Lung (tissue), 12 donors: Measurements from ENCODE around the gene MPV17L2. TPM values are rescaled to one million over a fixed set of nuclear protein-coding genes. Genes with fewer than 3 reads are reported as not detected.
A peak's percentile ranks its signal among the peaks of the same experiment; 100 is the strongest.

ENCODE experiments used
- ATAC-seq: fragments of 200-7000 bp; cut with Tn5 transposase; one replicate; pipeline ENCODE4 v1.9.1; 2020; ENCODE audit warnings: moderate number of reproducible peaks; ENCODE audit not compliant: insufficient read depth, low FRiP score
- DNase-seq, 3 donors: peaks; one replicate each; pipeline ENCODE4 v3.0.0-alpha.2; 2013 to 2017
- H3K27ac ChIP-seq, 2 donors: one replicate each; pipeline ENCODE4 v1.5.1; 2013; ENCODE audit warnings: mild to moderate bottlenecking in 2 of 2, moderate library complexity in 2 of 2, control low read depth in 1 of 2, inconsistent platforms in 1 of 2, low read depth in 1 of 2, low read length in 1 of 2
- H3K27me3 ChIP-seq, 3 donors: one replicate each; pipeline ENCODE4 v1.5.1; 2013; ENCODE audit warnings: low read length in 2 of 3; ENCODE audit not compliant: control insufficient read depth in 3 of 3, insufficient read depth in 3 of 3
- H3K36me3 ChIP-seq, 4 donors: one replicate each; pipeline ENCODE4 v1.5.1; 2013; ENCODE audit warnings: low read length in 4 of 4, mild to moderate bottlenecking in 1 of 4, moderate library complexity in 1 of 4; ENCODE audit not compliant: control insufficient read depth in 4 of 4, insufficient read depth in 4 of 4
- H3K4me1 ChIP-seq, 5 donors: one replicate each; pipeline ENCODE4 v1.5.1; 2013; ENCODE audit warnings: low read length in 5 of 5, mild to moderate bottlenecking in 2 of 5, moderate library complexity in 1 of 5; ENCODE audit not compliant: control insufficient read depth in 5 of 5, insufficient read depth in 5 of 5
- H3K4me3 ChIP-seq: one replicate; pipeline ENCODE4 v1.5.1; 2013; ENCODE audit warnings: mild to moderate bottlenecking, control low read depth, moderate library complexity
- H3K9ac ChIP-seq, 2 donors: one replicate each; pipeline ENCODE4 v1.5.1; 2013; ENCODE audit warnings: low read length in 2 of 2, control low read depth in 1 of 2; ENCODE audit not compliant: insufficient read depth in 1 of 2
- H3K9me3 ChIP-seq, 4 donors: one replicate each; pipeline ENCODE4 v1.5.1; 2013; ENCODE audit warnings: low read length in 3 of 4, mild to moderate bottlenecking in 1 of 4, moderate library complexity in 1 of 4; ENCODE audit not compliant: control insufficient read depth in 4 of 4, insufficient read depth in 3 of 4
- WGBS, 2 donors: extraction: QIAGEN DNeasy Blood & Tissue Kit; methylation state at CpG; one replicate each; pipeline ENCODE4 v1.1.7; 2013; 5-methylcytosine and 5-hydroxymethylcytosine counted together
- polyA plus RNA-seq, 2 donors: library from polyadenylated mRNA; stranded (reverse); fragments of 200-250 nt; gene quantifications; one replicate each; pipeline ENCODE4 v1.2.1, GENCODE V29; 2013
- total RNA-seq, 2 donors: library from RNA; depleted of rRNA in 1 of 2; stranded (reverse); fragments of >200 nt in 1 of 2; gene quantifications; one replicate each; pipeline ENCODE4 v1.2.1, GENCODE V29; 2014 to 2021
- TF ChIP-seq, protein P1 (sequence below): IDR thresholded peaks from 2 replicates; pipeline ENCODE4 v1.5.1; 2012; ENCODE audit warnings: mild to moderate bottlenecking; ENCODE audit errors: control extremely low read depth, extremely low read depth
- donor health status: control.
- donor health status: control.
- donor health status: Bipolar disorder and iron deficiency.
- donor health status: healthy.
- donor health status: DM: yes; HTN: yes; CAD: no.

MPV17L2 gene
- total and polyA plus RNA-seq, 4 donors: 3.2 to 28.0 (median 18.2) TPM

- H3K4me3 ChIP-seq: peak within 1 kb of the TSS; percentile 53
- TF ChIP-seq, protein P1, sequence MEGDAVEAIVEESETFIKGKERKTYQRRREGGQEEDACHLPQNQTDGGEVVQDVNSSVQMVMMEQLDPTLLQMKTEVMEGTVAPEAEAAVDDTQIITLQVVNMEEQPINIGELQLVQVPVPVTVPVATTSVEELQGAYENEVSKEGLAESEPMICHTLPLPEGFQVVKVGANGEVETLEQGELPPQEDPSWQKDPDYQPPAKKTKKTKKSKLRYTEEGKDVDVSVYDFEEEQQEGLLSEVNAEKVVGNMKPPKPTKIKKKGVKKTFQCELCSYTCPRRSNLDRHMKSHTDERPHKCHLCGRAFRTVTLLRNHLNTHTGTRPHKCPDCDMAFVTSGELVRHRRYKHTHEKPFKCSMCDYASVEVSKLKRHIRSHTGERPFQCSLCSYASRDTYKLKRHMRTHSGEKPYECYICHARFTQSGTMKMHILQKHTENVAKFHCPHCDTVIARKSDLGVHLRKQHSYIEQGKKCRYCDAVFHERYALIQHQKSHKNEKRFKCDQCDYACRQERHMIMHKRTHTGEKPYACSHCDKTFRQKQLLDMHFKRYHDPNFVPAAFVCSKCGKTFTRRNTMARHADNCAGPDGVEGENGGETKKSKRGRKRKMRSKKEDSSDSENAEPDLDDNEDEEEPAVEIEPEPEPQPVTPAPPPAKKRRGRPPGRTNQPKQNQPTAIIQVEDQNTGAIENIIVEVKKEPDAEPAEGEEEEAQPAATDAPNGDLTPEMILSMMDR: no peak
- 0% methylated on average over 47 to 50 of the region's 50 CpGs for WGBS, 2 donors
- H3K27me3 ChIP-seq: no peaks in the 10 kb centered on the region
- H3K9me3 ChIP-seq: no peaks in the 10 kb centered on the region
- no peaks in the 10 kb centered on the region for H3K36me3 ChIP-seq
- ATAC-seq (peak; percentile 96), DNase-seq (peak; percentile 100)
- H3K9ac ChIP-seq: peak within 1 kb of the TSS; percentile 82 to 87
- H3K4me1 ChIP-seq: peaks cover 4 to 23% (median 6%) of the 10 kb centered on the region in 5 donors
- H3K27ac ChIP-seq: peak within 1 kb of the TSS; percentile 92 to 100
Measured at GRCh38 chr19:18203863-18204393, 10.9 kb downstream of the MPV17L2 start, which contains the start of gene RAB3A. TSS of gene RAB3A (minus strand) at chr19:18204042. CDS start at chr19:18202740, 1,302 bp downstream.

DNA sequence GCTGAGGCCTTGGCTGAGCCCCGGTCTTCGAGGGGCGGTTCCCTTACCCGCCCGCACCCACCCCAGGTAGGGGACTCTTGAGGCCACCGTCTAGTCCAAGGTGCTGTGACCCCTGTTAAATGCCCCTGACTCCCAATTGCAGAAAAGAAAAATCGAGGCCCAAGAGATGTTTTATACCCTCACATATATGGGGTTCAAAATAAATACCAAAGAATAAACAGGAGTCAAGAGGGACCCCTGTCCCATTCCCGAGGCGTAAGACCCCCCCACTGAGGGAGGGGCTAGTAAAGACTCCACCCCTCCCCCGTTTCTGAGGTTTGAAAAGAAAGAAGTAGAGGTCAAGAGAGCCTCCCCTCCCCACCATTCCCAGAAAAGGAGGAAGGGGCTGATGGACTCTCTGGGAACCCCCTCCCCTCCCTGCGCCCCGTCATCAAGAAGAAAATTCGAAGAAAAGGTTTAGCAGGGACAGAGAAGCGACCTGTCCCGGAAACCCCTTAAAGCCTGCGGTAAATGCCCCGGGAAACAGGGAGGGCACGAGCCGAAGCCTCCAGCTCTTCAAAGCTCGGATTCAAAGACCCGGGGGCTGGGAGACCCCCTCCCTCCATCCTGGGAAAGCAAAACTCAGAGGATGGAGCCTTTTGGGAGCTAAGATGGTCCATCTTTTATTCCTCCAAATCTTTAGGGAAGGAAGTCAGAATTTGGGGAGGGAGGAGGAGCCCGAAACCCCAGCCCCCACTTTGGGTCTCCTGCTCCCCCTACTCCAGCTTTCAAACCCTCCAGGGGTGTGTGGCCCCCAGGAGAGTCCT is 11.6 kb downstream of the MPV17L2 start:
- DNase-seq (peak; percentile 88 to 96 (median 95)), ATAC-seq (peak; percentile 12)
- Histone ChIP-seq H3K4me3 (peak overlapping the region; percentile 18), H3K9ac (peak overlapping the region; percentile 82 to 87), H3K27ac (peak overlapping the region; percentile 92 to 100), H3K36me3 (no peaks in the 10 kb centered on the region), H3K9me3 (no peaks in the 10 kb centered on the region), H3K4me1 (peaks cover 4 to 23% (median 6%) of the 10 kb centered on the region in 5 donors), H3K27me3 (no peaks in the 10 kb centered on the region)
- TF ChIP-seq, protein P1: no peak
- WGBS, 2 donors: 0 to 1% methylated on average over 21 to 22 of the region's 22 CpGs

DNA sequence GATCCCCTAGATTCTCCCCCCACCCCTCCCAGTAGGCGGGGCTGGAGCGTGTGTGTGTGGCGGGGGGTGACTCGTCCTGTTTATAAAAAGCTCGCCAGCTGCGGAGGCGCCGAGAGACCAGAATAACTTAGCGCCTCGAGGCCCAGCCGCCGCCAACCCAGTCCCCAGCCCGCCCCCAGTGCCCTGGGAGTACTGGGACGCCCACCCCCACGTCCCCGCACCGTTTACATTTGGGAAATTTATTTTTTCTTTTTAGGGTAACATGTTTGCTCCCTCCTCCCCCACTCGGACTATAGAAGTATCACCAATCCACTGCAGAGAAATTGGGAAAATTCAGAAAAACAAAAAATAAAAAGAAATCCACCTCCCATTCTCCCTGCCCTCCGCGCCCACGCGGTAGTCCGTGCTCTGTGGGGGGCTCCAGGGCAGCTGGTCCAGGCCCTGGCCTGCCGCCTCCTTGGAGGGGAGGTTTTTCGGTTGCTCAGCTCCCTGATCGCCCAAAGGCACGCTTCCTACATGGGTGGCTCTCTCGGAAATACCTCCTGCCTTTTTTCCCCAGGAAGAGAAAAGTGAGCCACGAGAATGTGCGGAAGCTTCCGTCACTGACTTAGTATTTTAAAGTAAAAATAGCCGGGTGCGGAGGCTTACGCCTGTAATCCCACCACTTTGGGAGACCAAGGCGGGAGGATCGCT is 12.3 kb downstream of the MPV17L2 start:
- H3K4me3 ChIP-seq: no peak overlapping the region
- peak overlapping the region; percentile 92 to 100 for H3K27ac ChIP-seq
- H3K27me3 ChIP-seq: no peaks in the 10 kb centered on the region
- 17 to 19% methylated on average over 36 of the region's 36 CpGs for WGBS, 2 donors
- DNase-seq (peak; percentile 88 to 94 (median 93)), ATAC-seq (no peak)
- peak overlapping the region; percentile 82 to 87 for H3K9ac ChIP-seq
- H3K9me3 ChIP-seq: no peaks in the 10 kb centered on the region
- H3K36me3 ChIP-seq: no peaks in the 10 kb centered on the region
- TF ChIP-seq, protein P1: no peak
- peaks cover 4 to 23% (median 7%) of the 10 kb centered on the region in 5 donors for H3K4me1 ChIP-seq
